Ishikawa (cell line): ENCODE measurements around the gene GRID1.

Experiments
- CEBPB ChIP-seq: IDR thresholded peaks from 2 replicates; pipeline ENCODE4 v1.6.1; 2012
- CREB1 ChIP-seq: IDR thresholded peaks from 2 replicates; pipeline ENCODE4 v1.6.1; 2012; ENCODE audit warnings: low read depth
- EGR1 ChIP-seq: IDR thresholded peaks from 2 replicates; pipeline ENCODE4 v1.6.1; 2012
- EP300 ChIP-seq: IDR thresholded peaks from 2 replicates; pipeline ENCODE4 v1.6.1; 2012; ENCODE audit warnings: borderline replicate concordance
- FOXM1 ChIP-seq: IDR thresholded peaks from 2 replicates; pipeline ENCODE4 v1.6.1; 2012; ENCODE audit warnings: low read depth, borderline replicate concordance
- MAX ChIP-seq: IDR thresholded peaks from 2 replicates; pipeline ENCODE4 v1.6.1; 2012
- NFIC ChIP-seq: IDR thresholded peaks from 2 replicates; pipeline ENCODE4 v1.6.1; 2012
- RAD21 ChIP-seq: IDR thresholded peaks from 2 replicates; pipeline ENCODE4 v1.6.1; 2012; ENCODE audit warnings: low read depth
- REST ChIP-seq: IDR thresholded peaks from 2 replicates; pipeline ENCODE4 v1.6.1; 2012; ENCODE audit warnings: low read depth, mild to moderate bottlenecking
- TAF1 ChIP-seq: IDR thresholded peaks from 2 replicates; pipeline ENCODE4 v1.6.1; 2012; ENCODE audit warnings: low read depth, mild to moderate bottlenecking
- TCF12 ChIP-seq: IDR thresholded peaks from 2 replicates; pipeline ENCODE4 v1.6.1; 2012; ENCODE audit warnings: low read depth
- TEAD4 ChIP-seq: IDR thresholded peaks from 2 replicates; pipeline ENCODE4 v1.6.1; 2012
- USF1 ChIP-seq: IDR thresholded peaks from 2 replicates; pipeline ENCODE4 v1.6.1; 2012
- YY1 ChIP-seq: IDR thresholded peaks from 2 replicates; pipeline ENCODE4 v1.6.1; 2012; ENCODE audit warnings: low read depth
- ZBTB7A ChIP-seq: IDR thresholded peaks from 2 replicates; pipeline ENCODE4 v1.6.1; 2012; ENCODE audit warnings: low read depth

GRID1 gene

GRCh38 chr10:85788570-85788969, 578.0 kb downstream of the GRID1 start:
- no peak for TF ChIP-seq FOXM1
- TF ChIP-seq YY1: no peak
- no peak for TF ChIP-seq RAD21
- TF ChIP-seq MAX: no peak
- no peak for TF ChIP-seq EGR1
- TF ChIP-seq CREB1: no peak
- no peak for TF ChIP-seq TAF1
- TF ChIP-seq REST: no peak
- TF ChIP-seq NFIC: no peak
- no peak for TF ChIP-seq USF1
- TF ChIP-seq CEBPB: no peak
- no peak for TF ChIP-seq TEAD4
- no peak for TF ChIP-seq ZBTB7A
- TF ChIP-seq TCF12: no peak
- TF ChIP-seq EP300: no peak

- TF ChIP-seq RAD21 (no peak), TCF12 (no peak), TAF1 (no peak), EGR1 (no peak), FOXM1 (no peak), NFIC (no peak), CEBPB (no peak), YY1 (no peak), CREB1 (no peak), MAX (no peak), REST (no peak), USF1 (no peak), TEAD4 (no peak), EP300 (no peak)
These were observed 578.7 kb downstream of the GRID1 start for GRCh38 chr10:85787881-85788280.

GRCh38 chr10:85787393-85787792, 579.2 kb downstream of the GRID1 start:
- TF ChIP-seq NFIC (no peak), EP300 (no peak), CEBPB (no peak), MAX (no peak), YY1 (no peak), USF1 (no peak), TEAD4 (no peak), FOXM1 (no peak), CREB1 (no peak), TAF1 (no peak), EGR1 (no peak), ZBTB7A (no peak), RAD21 (no peak), TCF12 (no peak), REST (no peak)

- TF ChIP-seq YY1 (no peak), RAD21 (peak; percentile 35), NFIC (no peak), TAF1 (no peak), EGR1 (no peak), CREB1 (no peak), TCF12 (no peak), TEAD4 (no peak), CEBPB (no peak), REST (no peak), USF1 (peak; percentile 43; the same call in 1 of the 2 replicates), FOXM1 (no peak), MAX (no peak), ZBTB7A (no peak), EP300 (no peak)
These were observed 580.1 kb downstream of the GRID1 start for GRCh38 chr10:85786401-85786899.
